HepG2 (cell line): ENCODE data around the gene TRMT1. TPM values are rescaled to one million over a fixed set of nuclear protein-coding genes. Genes with fewer than 3 reads are reported as not detected.

ENCODE experiments used
- BRD4 ChIP-seq: sonication (generic); formaldehyde crosslinking; IDR thresholded peaks from 2 replicates; pipeline ENCODE4 v1.4.0; 2020; ENCODE audit warnings: missing genetic modification reagents
- ELF4 ChIP-seq: sonication (generic); formaldehyde crosslinking; IDR thresholded peaks from 2 replicates; pipeline ENCODE4 v1.5.0; 2020; ENCODE audit warnings: missing genetic modification reagents, mild to moderate bottlenecking, moderate library complexity, borderline replicate concordance
- FUBP1 ChIP-seq: sonication (generic); formaldehyde crosslinking; IDR thresholded peaks from 2 replicates; pipeline ENCODE4 v1.5.1; 2020; ENCODE audit warnings: missing genetic modification reagents, mild to moderate bottlenecking, borderline replicate concordance
- HMGXB4 ChIP-seq, 2 experiments: sonication (generic) in 1 of 2; formaldehyde crosslinking in 1 of 2; IDR thresholded peaks; 2 replicates each; pipeline versions ENCODE4 v1.4.0 to v1.6.1; 2018 to 2020; ENCODE audit warnings: missing genetic modification reagents in 2 of 2, borderline replicate concordance in 1 of 2, low read depth in 1 of 2, mild to moderate bottlenecking in 1 of 2, missing biosample characterization in 1 of 2
- KLF16 ChIP-seq, 2 experiments: sonication (generic) in 1 of 2; formaldehyde crosslinking in 1 of 2; IDR thresholded peaks; 2 replicates each; pipeline versions ENCODE4 v1.6.1 to v1.8.0; 2016 to 2023; ENCODE audit warnings: missing genetic modification reagents in 2 of 2, missing compliant biosample characterization in 1 of 2
- NCOA5 ChIP-seq: sonication (generic); formaldehyde crosslinking; IDR thresholded peaks from 2 replicates; pipeline ENCODE4 v1.4.0; 2020; ENCODE audit warnings: missing genetic modification reagents
- PHF21A ChIP-seq: sonication (generic); formaldehyde crosslinking; IDR thresholded peaks from 2 replicates; pipeline ENCODE4 v1.5.0; 2020; ENCODE audit warnings: mild to moderate bottlenecking, missing genetic modification reagents
- PRDM15 ChIP-seq: sonication (generic); formaldehyde crosslinking; IDR thresholded peaks from 2 replicates; pipeline ENCODE4 v1.4.0; 2020; ENCODE audit warnings: missing genetic modification reagents
- RCOR2 ChIP-seq: IDR thresholded peaks from 2 replicates; pipeline ENCODE4 v1.6.1; 2016; ENCODE audit warnings: missing biosample characterization, missing genetic modification reagents
- SMAD9 ChIP-seq: sonication (generic); formaldehyde crosslinking; IDR thresholded peaks from 2 replicates; pipeline ENCODE4 v1.5.1; 2020; ENCODE audit warnings: mild to moderate bottlenecking, missing genetic modification reagents
- SMARCE1 ChIP-seq: fragments of 450-650 bp; IDR thresholded peaks from 2 replicates; pipeline ENCODE4 v1.6.1; 2017; ENCODE audit warnings: borderline replicate concordance
- TEAD3 ChIP-seq: optimal IDR thresholded peaks from 2 replicates; pipeline ENCODE3; 2016; ENCODE audit warnings: borderline replicate concordance
- TFDP2 ChIP-seq: sonication (generic); formaldehyde crosslinking; IDR thresholded peaks from 2 replicates; pipeline ENCODE4 v1.4.0; 2020; ENCODE audit warnings: missing genetic modification reagents
- TSC22D2 ChIP-seq: sonication (generic); formaldehyde crosslinking; IDR thresholded peaks from 2 replicates; pipeline ENCODE4 v1.5.1; 2020; ENCODE audit warnings: missing genetic modification reagents, mild to moderate bottlenecking, borderline replicate concordance
- ZBTB26 ChIP-seq: IDR thresholded peaks from 2 replicates; pipeline ENCODE4 v1.6.1; 2016; ENCODE audit warnings: missing compliant biosample characterization, missing genetic modification reagents, borderline replicate concordance
- ZBTB43 ChIP-seq: sonication (generic); formaldehyde crosslinking; conservative IDR thresholded peaks from 2 replicates; pipeline ENCODE4 v1.4.0; 2020; ENCODE audit warnings: missing genetic modification reagents
- polyA plus RNA-seq, 8 experiments: library from polyadenylated mRNA; depleted of rRNA in 3 of 8; stranded (reverse) in 7 of 8; unstranded in 1 of 8; fragments of >200 nt; fragmentation: Illumina TruSeq in 4 of 8; extraction: Trizol in 4 of 8; gene quantifications; 2 replicates each; pipeline versions ENCODE4 v1.2.1 to v1.2.3, GENCODE V29; 2011 to 2016; ENCODE audit warnings: low read depth in 4 of 8, missing spikeins in 1 of 8, mixed read lengths in 1 of 8; ENCODE audit not compliant: insufficient read depth in 1 of 8
- total RNA-seq, 5 experiments: library from RNA; depleted of rRNA; stranded (reverse); fragments of >200 nt; fragmentation: Illumina TruSeq; extraction: Trizol; gene quantifications; 2 replicates each; pipeline ENCODE4 v1.2.3, GENCODE V29; 2016; ENCODE audit warnings: low read depth in 1 of 5

TRMT1 gene
- total and polyA plus RNA-seq, 2 of the 13 experiments (the other 11 are each of a cell fraction or from before 2014, with no cell fraction given): 35.5 to 44.1 TPM

GRCh38 chr19:13162724-13163608 lies 46.4 kb upstream of the TRMT1 start (continued):
- TF ChIP-seq HMGXB4 (CRISPR knock-in tag; IDR thresholded peaks at IDR 0.05; ENCODE audit: borderline replicate concordance in 1 of 2, low read depth in 1 of 2): peak; percentile 37 to 86; a peak in 3 of 4 replicates
- no peak for TF ChIP-seq ZBTB43 (CRISPR knock-in tag)
- TF ChIP-seq TFDP2 (CRISPR knock-in tag): peak; percentile 83
- no peak for TF ChIP-seq SMARCE1
- peak; percentile 87 for TF ChIP-seq TEAD3 (CRISPR knock-in tag)
- peak; percentile 65; the same call in 1 of the 2 replicates for TF ChIP-seq PRDM15 (CRISPR knock-in tag)
- no peak for TF ChIP-seq FUBP1 (CRISPR knock-in tag)
- TF ChIP-seq ELF4 (CRISPR knock-in tag): 0 out of 2 replicates have a peak, but pooled peaks have one; percentile 39
- TF ChIP-seq NCOA5 (CRISPR knock-in tag): no peak
- TF ChIP-seq KLF16 (CRISPR knock-in tag; IDR thresholded peaks at IDR 0.05): peak in 1 of 2 experiments; percentile 66; a peak in 2 of 4 replicates
- no peak; the same call in 1 of the 2 replicates for TF ChIP-seq TSC22D2
- peak; percentile 62 for TF ChIP-seq RCOR2
- no peak for TF ChIP-seq SMAD9
- no peak for TF ChIP-seq BRD4 (CRISPR knock-in tag)
- peak; percentile 95 for TF ChIP-seq ZBTB26 (CRISPR knock-in tag)
- TF ChIP-seq PHF21A (CRISPR knock-in tag): peak; percentile 93
